Measurements from ENCODE around the gene SEPTIN10. TPM values are rescaled to one million over a fixed set of nuclear protein-coding genes. Genes with fewer than 3 reads are reported as not detected.
A peak's percentile ranks its signal among the peaks of the same experiment; 100 is the strongest.
"Not testable (repeated sequence)": the region's sequence is repeated elsewhere in the genome, so short reads cannot be mapped to it uniquely, and the experiment has no call there.

SEPTIN10 gene
- polyA plus RNA-seq, 12 donors: 72.0 to 112 (median 94.1) TPM; not detected in 1

GRCh38 chr2:109636317-109636716 lies 22.6 kb upstream of the SEPTIN10 start:
- DNase-seq: no peak

GRCh38 chr2:109635426-109636304 lies 21.9 kb upstream of the SEPTIN10 start:
- no peak for DNase-seq

GRCh38 chr2:109633284-109633961 lies 19.7 kb upstream of the SEPTIN10 start:
- no peak for DNase-seq

- DNase-seq: no peak
Observed at GRCh38 chr2:109632158-109632789, 18.5 kb upstream of the SEPTIN10 start.

GRCh38 chr2:109631741-109632140 lies 18.0 kb upstream of the SEPTIN10 start:
- no peak for DNase-seq

- DNase-seq: no peak
Observed at GRCh38 chr2:109630441-109631430, 17.0 kb upstream of the SEPTIN10 start.

GRCh38 chr2:109629867-109630266 lies 16.1 kb upstream of the SEPTIN10 start:
- DNase-seq: no peak

GRCh38 chr2:109628321-109628720 lies 14.6 kb upstream of the SEPTIN10 start:
- not testable (repeated sequence) for DNase-seq

- no peak for DNase-seq
Observed at GRCh38 chr2:109624339-109624738, 10.6 kb upstream of the SEPTIN10 start.

- no peak for DNase-seq
Observed at GRCh38 chr2:109623923-109624322, 10.2 kb upstream of the SEPTIN10 start.

- no peak for DNase-seq
Observed at GRCh38 chr2:109623297-109623696, 9.5 kb upstream of the SEPTIN10 start.

GRCh38 chr2:109619032-109619615 lies 5.4 kb upstream of the SEPTIN10 start:
- DNase-seq: no peak

- no peak for DNase-seq
Observed at GRCh38 chr2:109616184-109616583, 2.4 kb upstream of the SEPTIN10 start.

GRCh38 chr2:109615637-109616144 lies 1.9 kb upstream of the SEPTIN10 start:
- no peak for DNase-seq

- DNase-seq: no peak
Observed at GRCh38 chr2:109614715-109615636, 1.2 kb upstream of the SEPTIN10 start.

- peak; percentile 82 for DNase-seq
Observed at GRCh38 chr2:109613081-109613921, 465 bp downstream of the SEPTIN10 start.

GRCh38 chr2:109611467-109612095 lies 2.2 kb downstream of the SEPTIN10 start:
- DNase-seq: peak; percentile 34
